Suprapubic skin (tissue), 4 donors: Measurements from ENCODE around the gene ZBTB4. TPM values are rescaled to one million over a fixed set of nuclear protein-coding genes. Genes with fewer than 3 reads are reported as not detected.

Experiments used
- DNase-seq, 2 donors: peaks; one replicate each; pipeline ENCODE4 v3.0.0-alpha.2; 2019; ENCODE audit warnings: low spot score in 2 of 2
- H3K27ac ChIP-seq: fragments of 200-600 bp; sonication (generic); one replicate; pipeline ENCODE4 v1.5.1; 2019
- H3K27me3 ChIP-seq: fragments of 200-600 bp; sonication (generic); one replicate; pipeline ENCODE4 v1.5.1; 2019
- H3K36me3 ChIP-seq: fragments of 200-600 bp; sonication (generic); one replicate; pipeline ENCODE4 v1.5.1; 2019
- H3K4me1 ChIP-seq: fragments of 200-600 bp; sonication (generic); one replicate; pipeline ENCODE4 v1.5.1; 2019
- H3K4me3 ChIP-seq: fragments of 200-600 bp; sonication (generic); one replicate; pipeline ENCODE4 v1.5.1; 2019; ENCODE audit warnings: mild to moderate bottlenecking
- H3K9me3 ChIP-seq: fragments of 200-600 bp; sonication (generic); one replicate; pipeline ENCODE4 v1.5.1; 2019
- CTCF ChIP-seq, 2 donors: fragments of 200-600 bp in 1 of 2; fragments of 450-650 bp in 1 of 2; sonication (generic) in 1 of 2; IDR thresholded peaks; one replicate each; pipeline ENCODE4 v1.5.1; 2016 to 2019; ENCODE audit warnings: antibody characterized with exemption in 2 of 2, mild to moderate bottlenecking in 1 of 2, moderate library complexity in 1 of 2
- EP300 ChIP-seq: sonication (generic); formaldehyde crosslinking; IDR thresholded peaks from one replicate; pipeline ENCODE4 v1.6.1; 2017; ENCODE audit warnings: antibody characterized with exemption
- POLR2A ChIP-seq, 2 donors: fragments of 450-650 bp; IDR thresholded peaks; one replicate each; pipeline ENCODE4 v1.6.1; 2017; ENCODE audit warnings: antibody characterized with exemption in 2 of 2, mild to moderate bottlenecking in 2 of 2, moderate library complexity in 2 of 2
- POLR2AphosphoS5 ChIP-seq, 3 donors: sonication (generic); formaldehyde crosslinking; IDR thresholded peaks; one replicate each; pipeline ENCODE4 v1.6.1; 2017; ENCODE audit warnings: antibody characterized with exemption in 3 of 3
- WGBS: methylation state at CpG from one replicate; pipeline ENCODE4 v1.1.5; 2018; 5-methylcytosine and 5-hydroxymethylcytosine counted together
- total RNA-seq, 4 donors: library from RNA; depleted of rRNA; stranded (reverse); fragments of >200 nt; gene quantifications; one replicate each; pipeline ENCODE4 v1.1.0, GENCODE V29; 2016

ZBTB4 gene
- total RNA-seq, 4 donors from 2014 or later: 36.1 to 65.7 (median 45.3) TPM

GRCh38 chr17:7508145-7508544 is 28.7 kb upstream of the ZBTB4 start:
- no peak for TF ChIP-seq CTCF (IDR thresholded peaks at IDR 0.05)
- TF ChIP-seq POLR2A (IDR thresholded peaks at IDR 0.05): no peak
- TF ChIP-seq EP300: no peak
- no peak for TF ChIP-seq POLR2AphosphoS5 (IDR thresholded peaks at IDR 0.05)
- no peaks in the 10 kb centered on the region for H3K9me3 ChIP-seq
- no peak for DNase-seq
- no peaks in the 10 kb centered on the region for H3K4me1 ChIP-seq
- peaks cover 99% of the 10 kb centered on the region for H3K36me3 ChIP-seq
- H3K27me3 ChIP-seq: no peaks in the 10 kb centered on the region
- 73% methylated on average over 9 of the region's 11 CpGs for WGBS
- H3K4me3 ChIP-seq: no peak overlapping the region
- no peak overlapping the region for H3K27ac ChIP-seq

GRCh38 chr17:7503521-7503920 is 24.1 kb upstream of the ZBTB4 start:
- H3K4me1 ChIP-seq: no peaks in the 10 kb centered on the region
- no peak overlapping the region for H3K27ac ChIP-seq
- no peaks in the 10 kb centered on the region for H3K9me3 ChIP-seq
- no peak for DNase-seq
- peaks cover 99% of the 10 kb centered on the region for H3K36me3 ChIP-seq
- H3K27me3 ChIP-seq: no peaks in the 10 kb centered on the region
- no peak for TF ChIP-seq POLR2A (IDR thresholded peaks at IDR 0.05)
- TF ChIP-seq EP300: no peak
- TF ChIP-seq POLR2AphosphoS5 (IDR thresholded peaks at IDR 0.05): no peak
- no peak for TF ChIP-seq CTCF (IDR thresholded peaks at IDR 0.05)
- H3K4me3 ChIP-seq: no peak overlapping the region
- WGBS: 94% methylated on average over 8 of the region's 8 CpGs

GRCh38 chr17:7502987-7503386 is 23.6 kb upstream of the ZBTB4 start:
- no peak overlapping the region for H3K4me3 ChIP-seq
- no peak for DNase-seq
- H3K27me3 ChIP-seq: no peaks in the 10 kb centered on the region
- H3K4me1 ChIP-seq: no peaks in the 10 kb centered on the region
- 87% methylated on average over 13 of the region's 14 CpGs for WGBS
- H3K27ac ChIP-seq: no peak overlapping the region
- TF ChIP-seq CTCF (IDR thresholded peaks at IDR 0.05): no peak
- no peaks in the 10 kb centered on the region for H3K9me3 ChIP-seq
- peaks cover 99% of the 10 kb centered on the region for H3K36me3 ChIP-seq

GRCh38 chr17:7502171-7502847 is 22.9 kb upstream of the ZBTB4 start:
- DNase-seq: no peak
- Histone ChIP-seq H3K4me1 (no peaks in the 10 kb centered on the region), H3K27me3 (no peaks in the 10 kb centered on the region), H3K4me3 (no peak overlapping the region), H3K27ac (no peak overlapping the region), H3K9me3 (no peaks in the 10 kb centered on the region), H3K36me3 (peaks cover 100% of the 10 kb centered on the region)
- TF ChIP-seq POLR2A (IDR thresholded peaks at IDR 0.05) (no peak), EP300 (no peak), POLR2AphosphoS5 (IDR thresholded peaks at IDR 0.05) (no peak), CTCF (IDR thresholded peaks at IDR 0.05) (no peak)
- 90% methylated on average over 16 of the region's 20 CpGs for WGBS

GRCh38 chr17:7501729-7502128 is 22.3 kb upstream of the ZBTB4 start:
- no peak for TF ChIP-seq EP300
- TF ChIP-seq CTCF (IDR thresholded peaks at IDR 0.05): no peak
- no peak for TF ChIP-seq POLR2AphosphoS5 (IDR thresholded peaks at IDR 0.05)
- TF ChIP-seq POLR2A (IDR thresholded peaks at IDR 0.05): no peak
- Histone ChIP-seq H3K36me3 (peaks cover 100% of the 10 kb centered on the region), H3K4me1 (no peaks in the 10 kb centered on the region), H3K9me3 (no peaks in the 10 kb centered on the region), H3K27me3 (no peaks in the 10 kb centered on the region), H3K4me3 (no peak overlapping the region), H3K27ac (no peak overlapping the region)
- whole genome bisulfite sequencing: 81% methylated on average over 14 of the region's 14 CpGs
- no peak for DNase-seq
